H54 (cell line): ENCODE data around the gene ARHGAP45.

ENCODE experiments used
- DNase-seq: peaks from one replicate; pipeline ENCODE4 v3.0.0; 2011; ENCODE audit warnings: low spot score, mixed read lengths; ENCODE audit not compliant: insufficient read length
- FAIRE-seq: peaks from 3 replicates; lab custom pipeline; 2011; peaks lifted over from hg19 to GRCh38; lab: Jason Lieb, UNC
- POLR2A ChIP-seq: IDR thresholded peaks from 2 replicates; pipeline ENCODE4 v1.6.1; 2011; ENCODE audit warnings: low read depth, mild to moderate bottlenecking, low read length

Gene ARHGAP45

GRCh38 chr19:1079566-1080111 lies 12.7 kb downstream of the ARHGAP45 start:
- TF ChIP-seq POLR2A: no peak
- FAIRE-seq (no peak), DNase-seq (no peak)

GRCh38 chr19:1080360-1081161 lies 13.6 kb downstream of the ARHGAP45 start:
- TF ChIP-seq POLR2A: no peak
- FAIRE-seq: no peak
- DNase-seq: no peak

GRCh38 chr19:1081301-1082164 lies 14.6 kb downstream of the ARHGAP45 start:
- DNase-seq (no peak), FAIRE-seq (no peak)
- TF ChIP-seq POLR2A: no peak

- TF ChIP-seq POLR2A: no peak
- FAIRE-seq (no peak), DNase-seq (no peak)
Observed at GRCh38 chr19:1082165-1082927, 15.4 kb downstream of the ARHGAP45 start.

GRCh38 chr19:1082928-1083816 lies 16.2 kb downstream of the ARHGAP45 start:
- DNase-seq (no peak), FAIRE-seq (no peak)
- TF ChIP-seq POLR2A: no peak

- no peak for TF ChIP-seq POLR2A
- DNase-seq (no peak), FAIRE-seq (no peak)
Observed at GRCh38 chr19:1084024-1084868, 17.3 kb downstream of the ARHGAP45 start.

GRCh38 chr19:1085053-1085658 lies 18.2 kb downstream of the ARHGAP45 start:
- no peak for TF ChIP-seq POLR2A
- FAIRE-seq (no peak), DNase-seq (no peak)

GRCh38 chr19:1085676-1086442 lies 18.9 kb downstream of the ARHGAP45 start:
- DNase-seq (no peak), FAIRE-seq (no peak)
- TF ChIP-seq POLR2A: no peak

- FAIRE-seq (no peak), DNase-seq (no peak)
- TF ChIP-seq POLR2A: no peak
Observed at GRCh38 chr19:1086613-1087012, 19.6 kb downstream of the ARHGAP45 start.

GRCh38 chr19:1087813-1088415 lies 20.9 kb downstream of the ARHGAP45 start:
- DNase-seq (no peak), FAIRE-seq (no peak)
- no peak for TF ChIP-seq POLR2A
